B cell (primary cell): ENCODE results near the gene THAP2. TPM values are rescaled to one million over a fixed set of nuclear protein-coding genes. Genes with fewer than 3 reads are reported as not detected.

Experiments used
- ATAC-seq: fragments of 200-7000 bp; cut with Tn5 transposase; one replicate; pipeline ENCODE4 v1.10.0; 2021; ENCODE audit warnings: low read depth, mild to moderate bottlenecking, moderate number of reproducible peaks, moderate library complexity
- CTCF ChIA-PET: fragments of 350-600 bp; sonication (Branson Sonifier 250); formaldehyde crosslinking; loops from one replicate; lab custom pipeline; 2021; ENCODE audit warnings: antibody characterized with exemption, inconsistent platforms; lab: Charles Lee
- POLR2A ChIA-PET: fragments of 350-600 bp; sonication (Branson Sonifier 250); formaldehyde crosslinking; loops from one replicate; lab custom pipeline; 2021; ENCODE audit warnings: antibody characterized with exemption; lab: Charles Lee
- DNase-seq: peaks from one replicate; pipeline ENCODE4 v3.0.0; 2013
- H2AFZ ChIP-seq: 2 replicates; pipeline ENCODE4 v1.6.1; 2012; ENCODE audit warnings: mild to moderate bottlenecking, low read depth, low read length; ENCODE audit not compliant: insufficient read depth, poor library complexity, severe bottlenecking
- H3K27ac ChIP-seq, 2 donors: 1 replicate in 1 of 2; 2 replicates in 1 of 2; pipeline ENCODE4 v1.5.1; 2012 to 2013; ENCODE audit warnings: low read length in 2 of 2, mild to moderate bottlenecking in 2 of 2, moderate library complexity in 1 of 2
- H3K27me3 ChIP-seq, 4 experiments: fragments of 200-600 bp in 1 of 4; sonication (generic) in 1 of 4; replicated peaks in 1 of 4; 1 replicate in 2 of 4; 2 replicates in 2 of 4; pipeline versions ENCODE4 v1.6.1 to v1.7.0; 2013 to 2016; ENCODE audit warnings: low read length in 3 of 4, mild to moderate bottlenecking in 2 of 4, mixed read lengths in 1 of 4, moderate library complexity in 1 of 4; ENCODE audit not compliant: insufficient read depth in 4 of 4, control insufficient read depth in 3 of 4; ENCODE audit errors: control extremely low read depth in 1 of 4
- H3K36me3 ChIP-seq, 2 experiments: replicated peaks in 1 of 2; 1 replicate in 1 of 2; 2 replicates in 1 of 2; pipeline versions ENCODE4 v1.6.1 to v1.7.1; 2013; ENCODE audit warnings: low read length in 1 of 2; ENCODE audit not compliant: insufficient read depth in 2 of 2, control insufficient read depth in 1 of 2; ENCODE audit errors: control extremely low read depth in 1 of 2, extremely low read depth in 1 of 2
- H3K4me1 ChIP-seq, 2 donors: fragments of 200-600 bp in 1 of 2; sonication (generic) in 1 of 2; 1 replicate in 1 of 2; 2 replicates in 1 of 2; pipeline versions ENCODE4 v1.5.1 to v1.6.1; 2013 to 2017; ENCODE audit warnings: low read length in 2 of 2; ENCODE audit not compliant: control insufficient read depth in 2 of 2, insufficient read depth in 2 of 2
- H3K4me2 ChIP-seq: replicated peaks from 2 replicates; pipeline ENCODE3; 2012; ENCODE audit warnings: mild to moderate bottlenecking, low read depth, low read length; ENCODE audit not compliant: poor library complexity, severe bottlenecking
- H3K4me3 ChIP-seq, 5 experiments: fragments of 200-600 bp in 1 of 5; sonication (generic) in 1 of 5; 1 replicate in 3 of 5; 2 replicates in 2 of 5; pipeline versions ENCODE4 v1.5.1 to v1.7.0; 2011 to 2016; ENCODE audit warnings: low read length in 4 of 5, mild to moderate bottlenecking in 4 of 5, low read depth in 2 of 5, control low read depth in 1 of 5, moderate library complexity in 1 of 5; ENCODE audit not compliant: insufficient read depth in 1 of 5; ENCODE audit errors: control extremely low read depth in 1 of 5, extremely low read depth in 1 of 5
- H3K79me2 ChIP-seq: fragments of 200-600 bp; sonication (generic); one replicate; pipeline ENCODE4 v1.6.0; 2016; ENCODE audit warnings: low read length; ENCODE audit not compliant: control insufficient read depth, insufficient read depth
- H3K9ac ChIP-seq: fragments of 200-600 bp; sonication (generic); 2 replicates; pipeline ENCODE4 v1.6.1; 2017; ENCODE audit warnings: mild to moderate bottlenecking, low read length, moderate library complexity
- H3K9me3 ChIP-seq, 3 donors: one replicate each; pipeline versions ENCODE4 v1.6.1 to v1.7.1; 2013; ENCODE audit warnings: low read length in 2 of 3; ENCODE audit not compliant: control insufficient read depth in 2 of 3, insufficient read depth in 1 of 3; ENCODE audit errors: control extremely low read depth in 1 of 3
- H4K20me1 ChIP-seq: 2 replicates; pipeline ENCODE4 v1.6.0; 2012; ENCODE audit warnings: mild to moderate bottlenecking, low read length; ENCODE audit not compliant: insufficient read depth, control insufficient read depth, poor library complexity, severe bottlenecking
- H3K27ac Mint-ChIP-seq: one replicate; pipeline ENCODE4 v1.8.0; 2021; ENCODE audit warnings: mixed read lengths
- H3K27me3 Mint-ChIP-seq: one replicate; pipeline ENCODE4 v1.8.0; 2021; ENCODE audit warnings: mixed read lengths
- H3K4me1 Mint-ChIP-seq: one replicate; pipeline ENCODE4 v1.8.0; 2021; ENCODE audit warnings: mixed read lengths
- H3K4me3 Mint-ChIP-seq: one replicate; pipeline ENCODE4 v1.8.0; 2021; ENCODE audit warnings: mixed read lengths
- H3K9me3 Mint-ChIP-seq: one replicate; pipeline ENCODE4 v1.8.0; 2022; ENCODE audit warnings: mixed read lengths; ENCODE audit not compliant: insufficient read depth
- EZH2 ChIP-seq: IDR thresholded peaks from 2 replicates; pipeline ENCODE4 v1.6.1; 2012; ENCODE audit warnings: borderline replicate concordance, low read depth, mild to moderate bottlenecking, moderate library complexity, low read length; ENCODE audit not compliant: insufficient read depth, poor library complexity, severe bottlenecking
- WGBS: methylation state at CpG from one replicate; pipeline ENCODE4 v1.1.5; 2013; ENCODE audit warnings: missing lambda C conversion rate; ENCODE audit not compliant: insufficient coverage; 5-methylcytosine and 5-hydroxymethylcytosine counted together
- intact Hi-C: fragments of 100-400 bp; cut with micrococcal nuclease; formaldehyde crosslinking; loops from one replicate; pipeline ENCODE4 v1.10.0; 2022
- polyA plus RNA-seq: library from polyadenylated mRNA; depleted of rRNA; stranded (reverse); fragments of >200 nt; gene quantifications from 2 replicates; pipeline ENCODE4 v1.2.3, GENCODE V29; 2012
- total RNA-seq, 2 donors: library from RNA; stranded (reverse); fragments of 120-200 nt in 1 of 2; gene quantifications; 1 replicate in 1 of 2; 2 replicates in 1 of 2; pipeline versions ENCODE4 v1.2.3 to v1.2.4, GENCODE V29; 2013 to 2022
- TF ChIP-seq, protein P1 (sequence below): fragments of 200-600 bp; IDR thresholded peaks from one replicate; pipeline ENCODE4 v1.8.0; 2022; ENCODE audit warnings: antibody characterized with exemption, mild to moderate bottlenecking

THAP2 gene
- total and polyA plus RNA-seq, 2 donors (not counting 1 experiment from before 2014, with no cell fraction given) = 11.6 to 13.2 TPM

DNA sequence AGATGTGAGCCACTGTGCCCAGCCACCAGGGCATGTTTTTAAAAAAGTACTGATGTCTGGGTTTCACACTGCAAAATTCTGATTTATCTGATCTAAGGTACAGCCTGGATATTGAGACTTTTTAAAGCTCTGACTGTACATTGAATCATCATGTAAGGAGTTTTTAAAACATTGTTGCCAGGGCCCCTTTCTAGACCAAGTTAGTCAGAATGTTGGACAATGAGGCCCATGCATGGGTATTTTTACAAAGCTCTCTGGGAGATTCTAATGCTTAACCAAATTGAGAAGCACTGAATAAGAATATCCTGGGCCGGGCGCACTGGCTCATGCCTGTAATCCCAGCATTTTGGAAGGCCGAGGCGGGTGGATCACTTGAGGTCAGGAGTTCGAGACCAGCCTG is 38.5 kb downstream of the THAP2 start:
- Histone ChIP-seq H3K36me3 (peaks cover 11 to 54% of the 10 kb centered on the region in 2 experiments), H3K4me1 (peaks cover 12 to 14% of the 10 kb centered on the region in 2 donors), H3K9ac (no peak overlapping the region), H3K9me3 (peaks cover 0 to 2% (median 0%) of the 10 kb centered on the region in 3 donors), H3K79me2 (peaks cover 3% of the 10 kb centered on the region), H3K4me3 (no peak overlapping the region), H4K20me1 (no peaks in the 10 kb centered on the region), H3K27ac (no peak overlapping the region), H3K4me2 (no peak overlapping the region), H3K27me3 (no peaks in the 10 kb centered on the region), H2AFZ (no peak overlapping the region)
- ATAC-seq (no peak), DNase-seq (no peak)
- Mint-ChIP-seq H3K27me3 (no peaks in the 10 kb centered on the region), H3K9me3 (no peaks in the 10 kb centered on the region), H3K4me3 (no peak overlapping the region), H3K4me1 (peaks cover 22% of the 10 kb centered on the region), H3K27ac (no peak overlapping the region)
- TF ChIP-seq, protein P1, sequence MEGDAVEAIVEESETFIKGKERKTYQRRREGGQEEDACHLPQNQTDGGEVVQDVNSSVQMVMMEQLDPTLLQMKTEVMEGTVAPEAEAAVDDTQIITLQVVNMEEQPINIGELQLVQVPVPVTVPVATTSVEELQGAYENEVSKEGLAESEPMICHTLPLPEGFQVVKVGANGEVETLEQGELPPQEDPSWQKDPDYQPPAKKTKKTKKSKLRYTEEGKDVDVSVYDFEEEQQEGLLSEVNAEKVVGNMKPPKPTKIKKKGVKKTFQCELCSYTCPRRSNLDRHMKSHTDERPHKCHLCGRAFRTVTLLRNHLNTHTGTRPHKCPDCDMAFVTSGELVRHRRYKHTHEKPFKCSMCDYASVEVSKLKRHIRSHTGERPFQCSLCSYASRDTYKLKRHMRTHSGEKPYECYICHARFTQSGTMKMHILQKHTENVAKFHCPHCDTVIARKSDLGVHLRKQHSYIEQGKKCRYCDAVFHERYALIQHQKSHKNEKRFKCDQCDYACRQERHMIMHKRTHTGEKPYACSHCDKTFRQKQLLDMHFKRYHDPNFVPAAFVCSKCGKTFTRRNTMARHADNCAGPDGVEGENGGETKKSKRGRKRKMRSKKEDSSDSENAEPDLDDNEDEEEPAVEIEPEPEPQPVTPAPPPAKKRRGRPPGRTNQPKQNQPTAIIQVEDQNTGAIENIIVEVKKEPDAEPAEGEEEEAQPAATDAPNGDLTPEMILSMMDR = no peak
- TF ChIP-seq EZH2 = no peak
- ChIA-PET CTCF (interaction anchor here (1.7 kb wide), 1 partner anchor 16 kb away, joined by 6 read pairs; the partner anchor contains the start of gene TMEM19), POLR2A (no interaction called here)
- 100% methylated on average over 2 of the region's 5 CpGs for WGBS
- intact Hi-C loops = no loop called here

DNA sequence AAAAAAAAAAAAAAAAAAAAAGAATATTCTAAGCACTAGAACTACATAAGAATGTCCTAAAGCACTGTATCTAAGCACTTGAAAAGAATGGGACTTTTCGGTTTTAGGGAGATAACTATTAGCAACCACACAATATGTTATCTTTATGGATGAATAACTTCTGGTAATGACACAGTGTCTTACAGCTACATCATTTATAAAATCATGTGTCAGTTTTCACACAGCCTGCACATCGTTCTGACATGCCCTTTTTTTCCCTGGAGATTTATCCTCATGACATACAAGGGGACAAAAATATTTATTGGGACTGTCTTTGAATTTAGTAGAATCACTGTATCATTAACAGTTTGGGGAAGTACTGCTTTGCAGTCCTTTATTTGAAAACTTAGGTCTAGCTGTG is 39.1 kb downstream of the THAP2 start:
- Histone ChIP-seq H3K36me3 (peaks cover 11 to 49% of the 10 kb centered on the region in 2 experiments), H3K4me2 (no peak overlapping the region), H3K9me3 (peaks cover 0 to 1% (median 0%) of the 10 kb centered on the region in 3 donors), H3K79me2 (peaks cover 3% of the 10 kb centered on the region), H2AFZ (no peak overlapping the region), H3K9ac (no peak overlapping the region), H3K4me3 (no peak overlapping the region), H3K27me3 (no peaks in the 10 kb centered on the region), H3K4me1 (peaks cover 15% of the 10 kb centered on the region in 2 donors), H4K20me1 (no peaks in the 10 kb centered on the region), H3K27ac (no peak overlapping the region)
- no peaks in the 10 kb centered on the region for H3K27me3 Mint-ChIP-seq
- no peak overlapping the region for H3K27ac Mint-ChIP-seq
- no peak for TF ChIP-seq EZH2
- TF ChIP-seq, protein P1 = no peak
- peaks cover 22% of the 10 kb centered on the region for H3K4me1 Mint-ChIP-seq
- no peaks in the 10 kb centered on the region for H3K9me3 Mint-ChIP-seq
- POLR2A ChIA-PET = no interaction called here
- WGBS = no CpG with 5 or more reads among the region's 2 CpGs
- H3K4me3 Mint-ChIP-seq = no peak overlapping the region
- intact Hi-C loops = no loop called here
- CTCF ChIA-PET = interaction anchor here (1.3 to 1.7 kb wide), 3 partner anchors 8 to 44 kb away, joined by 3 to 6 read pairs (median 5); partner anchors contain the start of gene TMEM19
- DNase-seq = no peak
- no peak for ATAC-seq
